Measurements from ENCODE around the gene NBR1.
"Not testable (repeated sequence)": the region's sequence is repeated elsewhere in the genome, so short reads cannot be mapped to it uniquely, and the experiment has no call there.

GRCh38 chr17:43153197-43153835, 17.7 kb upstream of the NBR1 start:
- TF ChIP-seq, protein P1, sequence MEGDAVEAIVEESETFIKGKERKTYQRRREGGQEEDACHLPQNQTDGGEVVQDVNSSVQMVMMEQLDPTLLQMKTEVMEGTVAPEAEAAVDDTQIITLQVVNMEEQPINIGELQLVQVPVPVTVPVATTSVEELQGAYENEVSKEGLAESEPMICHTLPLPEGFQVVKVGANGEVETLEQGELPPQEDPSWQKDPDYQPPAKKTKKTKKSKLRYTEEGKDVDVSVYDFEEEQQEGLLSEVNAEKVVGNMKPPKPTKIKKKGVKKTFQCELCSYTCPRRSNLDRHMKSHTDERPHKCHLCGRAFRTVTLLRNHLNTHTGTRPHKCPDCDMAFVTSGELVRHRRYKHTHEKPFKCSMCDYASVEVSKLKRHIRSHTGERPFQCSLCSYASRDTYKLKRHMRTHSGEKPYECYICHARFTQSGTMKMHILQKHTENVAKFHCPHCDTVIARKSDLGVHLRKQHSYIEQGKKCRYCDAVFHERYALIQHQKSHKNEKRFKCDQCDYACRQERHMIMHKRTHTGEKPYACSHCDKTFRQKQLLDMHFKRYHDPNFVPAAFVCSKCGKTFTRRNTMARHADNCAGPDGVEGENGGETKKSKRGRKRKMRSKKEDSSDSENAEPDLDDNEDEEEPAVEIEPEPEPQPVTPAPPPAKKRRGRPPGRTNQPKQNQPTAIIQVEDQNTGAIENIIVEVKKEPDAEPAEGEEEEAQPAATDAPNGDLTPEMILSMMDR (conservative IDR thresholded peaks at IDR 0.05; ENCODE audit: low read depth in 2 of 2), result not testable (repeated sequence)
- TF ChIP-seq POLR2AphosphoS5 (IDR thresholded peaks at IDR 0.05; ENCODE audit: low read depth); EZH2 (IDR thresholded peaks at IDR 0.05; ENCODE audit: low read depth, unreplicated experiment); REST (IDR thresholded peaks at IDR 0.05; ENCODE audit: unreplicated experiment); CREB1 (CRISPR knock-in tag; IDR thresholded peaks at IDR 0.05; ENCODE audit: low read depth); ZNF331 (CRISPR knock-in tag; IDR thresholded peaks at IDR 0.05; ENCODE audit: low read depth); NANOG (IDR thresholded peaks at IDR 0.05; ENCODE audit: borderline replicate concordance); JUNB (IDR thresholded peaks at IDR 0.05; ENCODE audit: unreplicated experiment); EZH2phosphoT487 (IDR thresholded peaks at IDR 0.05; ENCODE audit: unreplicated experiment); ZNF462 (CRISPR knock-in tag; IDR thresholded peaks at IDR 0.05): not testable (repeated sequence)

All from GM23338 (cell line).